Colon (tissue), 2 donors: ENCODE measurements around the gene ACAA2.
"Not testable (repeated sequence)": the region's sequence is repeated elsewhere in the genome, so short reads cannot be mapped to it uniquely, and the experiment has no call there.

Experiments used
- FAIRE-seq: peaks from 2 replicates; lab custom pipeline; 2012; peaks lifted over from hg19 to GRCh38; lab: Jason Lieb, UNC
- donor health status: control.
- donor health status: control.

ACAA2 gene

GRCh38 chr18:49844903-49845302 is 31.6 kb upstream of the ACAA2 start:
- FAIRE-seq, result no peak

DNA sequence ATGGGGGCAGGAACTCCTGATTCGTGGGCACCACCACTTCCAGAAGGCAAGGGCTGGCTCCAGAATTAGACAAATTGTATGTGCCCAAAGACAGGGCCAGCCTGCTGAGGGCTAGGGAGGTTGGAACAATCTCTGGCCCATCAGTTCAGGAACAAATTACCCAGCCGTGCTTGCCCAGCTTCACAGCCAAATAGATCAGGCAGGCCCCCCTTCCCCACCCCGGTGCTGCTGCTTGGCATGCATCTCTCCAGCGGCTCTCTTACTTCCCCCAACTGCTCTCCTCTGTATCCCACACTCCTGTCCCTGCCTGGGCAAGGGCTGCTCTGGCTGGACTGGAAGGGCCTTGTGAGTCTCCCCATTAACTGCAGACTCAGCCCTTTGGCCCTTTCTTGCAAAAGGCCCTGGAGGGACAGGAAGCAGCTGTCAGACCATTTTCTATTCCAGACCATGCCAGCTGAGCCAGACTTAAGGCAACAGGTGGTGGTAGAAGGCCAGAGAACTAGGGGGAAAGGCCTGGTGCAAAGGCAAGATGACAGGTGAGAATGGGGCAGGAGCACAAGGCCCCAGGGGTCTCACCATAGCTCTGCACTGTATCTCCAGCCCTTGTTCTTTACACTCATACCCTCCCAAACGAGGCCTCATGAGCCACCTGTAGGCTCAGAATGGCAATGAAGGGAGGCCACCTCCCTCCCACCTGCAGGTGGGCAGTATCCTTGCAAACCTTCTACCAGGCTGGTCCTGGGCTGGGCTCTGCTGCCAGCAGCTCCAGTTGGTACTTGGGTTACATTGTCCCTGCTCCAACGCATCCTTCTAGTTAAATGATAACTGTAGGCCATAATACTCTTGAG is 30.7 kb upstream of the ACAA2 start:
- FAIRE-seq, result no peak

DNA sequence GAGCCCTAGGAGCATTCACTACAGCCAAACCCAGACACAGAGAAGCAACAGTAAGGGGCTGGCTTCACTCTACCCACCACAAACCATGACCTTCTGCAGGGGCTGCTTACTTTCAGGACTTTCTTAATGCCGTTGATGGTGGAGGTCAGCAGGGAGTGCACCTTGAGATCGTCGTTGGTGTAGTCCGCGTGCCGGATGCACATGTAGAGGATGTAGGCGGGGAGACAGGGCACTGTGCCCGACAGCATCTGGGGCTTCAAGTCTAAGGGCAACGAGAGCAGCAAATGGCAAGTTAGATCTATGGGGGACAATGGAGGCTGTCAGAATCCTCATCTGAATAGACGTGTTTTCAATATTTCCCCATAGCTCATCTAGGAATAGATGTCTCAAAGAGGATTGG is 29.8 kb upstream of the ACAA2 start:
- no peak for FAIRE-seq

- FAIRE-seq, result no peak
Observed at GRCh38 chr18:49842656-49843055, 29.3 kb upstream of the ACAA2 start.

- FAIRE-seq, result no peak
Observed at GRCh38 chr18:49841236-49842217, 28.2 kb upstream of the ACAA2 start.

GRCh38 chr18:49839012-49839411 is 25.7 kb upstream of the ACAA2 start:
- FAIRE-seq, result no peak

DNA sequence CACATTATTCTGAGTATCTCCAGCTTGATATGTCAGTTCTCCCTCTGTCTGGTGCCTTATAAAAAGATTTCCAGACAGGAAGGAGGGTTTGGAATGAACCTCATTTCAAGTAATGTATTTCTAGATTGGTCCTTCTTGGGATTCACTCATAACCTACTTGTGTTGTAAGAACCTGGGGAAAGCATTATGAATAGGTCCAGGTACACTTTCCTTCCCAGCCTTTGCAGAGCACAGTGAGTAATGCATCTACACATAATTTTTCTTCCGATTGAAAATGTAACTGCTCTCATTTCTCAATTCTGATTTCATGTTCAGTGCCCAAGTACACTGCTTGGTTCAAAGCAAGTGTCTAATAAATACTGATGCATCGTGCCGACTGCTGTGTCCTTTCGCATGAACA is 25.0 kb upstream of the ACAA2 start:
- no peak for FAIRE-seq

DNA sequence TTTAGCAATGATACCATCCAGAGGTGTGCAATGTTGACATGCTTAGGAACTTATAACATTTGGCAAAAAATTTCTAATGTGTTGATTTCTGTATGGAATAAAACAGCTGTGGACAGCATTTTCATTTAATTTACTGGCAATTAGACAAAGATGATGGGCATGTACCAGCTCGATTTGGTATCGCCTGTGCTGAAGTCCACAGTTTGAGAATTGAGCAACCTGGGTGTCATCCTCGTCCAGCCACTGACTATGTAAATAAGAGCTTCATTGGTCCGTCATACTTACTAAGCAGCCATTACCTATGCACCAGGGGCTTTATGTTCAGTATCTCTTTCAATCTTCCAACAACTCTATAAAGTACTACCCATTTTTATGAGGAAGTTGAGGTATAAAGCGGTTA is 24.6 kb upstream of the ACAA2 start:
- FAIRE-seq, result no peak

- not testable (repeated sequence) for FAIRE-seq
Observed at GRCh38 chr18:49837316-49837835, 24.0 kb upstream of the ACAA2 start.

DNA sequence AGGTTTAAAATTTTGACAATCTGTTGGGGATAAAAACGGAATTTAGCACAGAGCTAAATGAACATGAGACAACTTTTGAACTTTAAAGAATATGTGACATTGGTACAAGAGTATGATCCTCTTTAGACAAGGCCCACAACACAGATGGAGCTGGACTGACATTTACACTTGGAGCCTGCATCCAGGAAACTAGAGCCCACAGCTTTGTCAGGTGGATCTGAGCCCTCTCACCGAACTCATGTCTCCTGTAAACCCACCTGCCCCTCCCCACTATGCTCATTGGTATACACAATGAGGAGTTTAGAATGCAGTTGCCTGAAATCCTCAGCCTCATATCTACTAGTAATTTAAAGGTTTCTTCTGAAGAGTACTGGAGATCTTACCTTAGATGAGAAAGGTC is 22.1 kb upstream of the ACAA2 start:
- no peak for FAIRE-seq

GRCh38 chr18:49834258-49834657 is 20.9 kb upstream of the ACAA2 start:
- FAIRE-seq, result no peak

DNA sequence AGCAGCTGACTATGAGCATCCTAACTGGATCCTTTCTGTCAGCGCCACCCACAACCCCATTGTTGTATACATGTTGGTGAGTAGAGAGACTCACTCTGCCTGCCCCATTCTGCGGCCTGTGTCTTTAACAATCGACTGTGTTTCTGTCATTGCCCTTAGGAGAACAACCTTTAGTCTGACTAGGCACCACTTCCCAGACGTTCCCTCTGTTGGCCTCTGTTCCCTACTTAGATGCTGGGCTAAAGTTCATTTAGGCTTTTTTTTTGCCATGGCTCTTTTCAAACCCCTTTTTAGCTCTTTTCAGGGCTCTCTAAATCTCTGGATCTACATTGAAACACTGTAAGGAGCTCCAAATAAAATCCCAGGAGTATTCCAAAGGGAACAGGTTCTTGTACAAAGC is 20.5 kb upstream of the ACAA2 start:
- no peak for FAIRE-seq

DNA sequence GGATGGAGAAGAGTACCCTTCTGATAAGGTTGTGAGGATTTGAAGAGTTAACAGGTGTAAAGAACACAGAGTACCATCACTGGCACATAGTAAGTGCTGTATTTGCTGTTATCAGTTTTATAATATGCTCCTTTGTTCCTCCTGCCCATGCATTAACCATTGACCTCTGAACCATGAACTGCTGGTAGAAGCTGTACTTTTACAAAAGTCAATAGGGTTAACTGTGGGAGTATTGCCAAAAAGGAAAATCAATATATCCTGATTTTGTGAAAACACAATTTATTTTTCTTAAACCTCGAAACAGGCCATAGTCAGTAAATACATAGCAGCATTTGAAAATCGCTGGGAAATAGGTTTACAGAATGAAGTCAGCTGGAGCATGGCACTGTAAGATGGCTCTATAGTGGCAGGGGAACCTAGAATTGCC is 18.9 kb upstream of the ACAA2 start:
- FAIRE-seq, result no peak

GRCh38 chr18:49827996-49828395 is 14.7 kb upstream of the ACAA2 start:
- FAIRE-seq, result no peak

- no peak for FAIRE-seq
Observed at GRCh38 chr18:49819823-49820671, 6.7 kb upstream of the ACAA2 start.

DNA sequence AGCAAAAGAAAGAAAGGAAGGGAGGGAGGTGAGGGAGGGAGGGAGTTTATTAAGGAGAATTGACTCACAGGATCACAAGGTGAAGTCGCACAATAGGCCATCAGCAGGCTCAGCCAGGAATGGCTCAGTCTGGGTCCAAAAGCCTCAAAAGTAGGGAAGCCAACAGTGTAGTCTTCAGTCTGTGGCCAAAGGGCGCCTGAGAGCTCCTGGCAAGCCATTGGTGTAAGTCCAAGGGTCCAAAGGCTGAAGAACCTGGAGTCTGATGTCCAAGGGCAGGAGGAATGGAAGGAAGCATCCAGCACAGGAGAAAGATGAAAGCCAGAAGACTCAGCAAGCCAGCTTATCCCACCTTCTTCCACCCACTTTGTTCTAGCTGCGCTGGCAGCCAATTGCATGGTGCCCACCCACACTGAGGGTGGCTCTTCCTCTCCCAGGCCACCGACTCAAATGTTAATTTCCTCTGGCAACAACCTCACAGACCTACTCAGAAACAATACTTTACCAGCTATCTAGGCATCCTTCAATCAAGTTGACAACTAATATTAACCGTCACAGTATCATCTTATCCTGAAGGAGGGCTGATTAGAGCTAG is 5.8 kb upstream of the ACAA2 start:
- no peak for FAIRE-seq

DNA sequence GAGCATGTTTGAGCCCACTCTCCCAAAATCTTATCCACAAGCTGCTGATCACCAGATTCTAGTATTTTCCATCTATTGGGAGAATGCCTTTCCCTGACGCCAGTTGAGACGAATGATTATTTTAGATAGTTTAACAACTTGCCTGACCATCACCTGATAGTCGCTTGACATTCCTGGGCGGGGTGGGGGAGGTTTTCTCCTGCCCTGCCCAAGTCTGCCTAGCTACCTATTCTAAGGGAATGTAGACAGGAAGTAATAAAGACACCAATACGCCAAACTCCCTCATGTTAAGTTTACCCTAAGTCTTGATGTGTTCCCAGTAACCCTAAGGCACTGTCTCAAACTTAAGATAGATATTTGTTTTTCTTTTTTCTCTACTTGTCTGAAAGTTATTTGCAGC is 4.6 kb upstream of the ACAA2 start:
- FAIRE-seq, result no peak

DNA sequence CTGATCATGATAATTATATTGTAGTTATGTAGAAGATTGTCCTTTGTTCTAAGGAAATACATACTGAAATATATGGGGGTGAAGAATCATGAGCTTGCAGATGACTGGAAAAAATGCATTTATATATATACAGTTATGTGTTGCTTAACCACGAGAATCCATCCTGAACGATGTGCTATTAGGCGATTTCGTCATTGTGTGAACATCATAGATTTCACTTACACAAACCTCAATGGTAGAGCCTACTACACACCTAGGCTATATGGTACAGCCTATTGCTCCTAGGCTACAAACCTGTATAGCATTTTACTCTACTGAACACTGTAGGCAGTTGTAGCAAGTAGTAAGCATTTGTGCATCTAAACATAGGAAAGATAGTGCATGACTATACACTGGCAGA is 2.6 kb upstream of the ACAA2 start:
- FAIRE-seq, result no peak

DNA sequence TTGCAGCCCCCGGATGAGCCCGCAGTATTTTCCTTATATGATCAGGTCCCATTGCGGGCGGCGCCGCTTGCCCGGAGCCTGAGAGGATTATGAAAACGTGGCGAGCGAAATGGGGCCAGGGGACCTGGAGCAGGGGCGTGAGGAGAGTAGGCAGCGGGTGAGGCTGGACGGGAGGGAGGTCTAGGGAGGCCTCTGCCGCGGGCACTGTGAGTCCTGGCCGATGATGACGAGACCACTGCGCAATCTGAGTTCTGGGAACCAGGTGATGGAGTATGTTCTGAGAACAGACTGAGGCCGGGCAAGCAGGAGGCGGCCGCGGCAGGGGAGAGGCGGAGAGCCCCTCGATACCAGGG is 790 bp upstream of the ACAA2 start:
- FAIRE-seq, result no peak

DNA sequence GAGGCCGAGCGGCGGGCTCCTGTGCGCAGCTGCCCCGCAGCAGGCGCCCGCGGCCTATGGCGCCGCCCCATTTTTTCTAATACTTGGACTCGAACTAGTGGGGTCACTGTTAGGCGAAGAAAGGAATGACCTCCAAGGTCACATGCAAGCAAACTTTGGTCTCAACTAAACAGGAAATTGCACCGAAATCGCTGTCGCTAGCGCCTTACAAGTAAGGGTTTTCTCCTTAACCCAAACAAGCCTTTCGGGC is 339 bp downstream of the ACAA2 start:
- no peak for FAIRE-seq

- no peak for FAIRE-seq
Observed at GRCh38 chr18:49812286-49813068, 856 bp downstream of the ACAA2 start.
